DLD1 (cell line): Measurements from ENCODE around the gene CCSER1.
"Not testable (repeated sequence)": the region's sequence is repeated elsewhere in the genome, so short reads cannot be mapped to it uniquely, and the experiment has no call there.

Experiments used
- in situ Hi-C: cut with HindIII; loops from 2 replicates; pipeline ENCODE4 v1.10.0; 2017; ENCODE audit warnings: low sequenced_read_pairs

CCSER1 gene

GRCh38 chr4:90798948-90799347 is 671.8 kb downstream of the CCSER1 start:
- in situ Hi-C loops, result no loop called here

- in situ Hi-C loops, result no loop called here
These were observed 672.7 kb downstream of the CCSER1 start for GRCh38 chr4:90799895-90800294.

GRCh38 chr4:90815569-90815968 is 688.4 kb downstream of the CCSER1 start:
- in situ Hi-C loops, result no loop called here

- in situ Hi-C loops, result no loop called here
These were observed 689.6 kb downstream of the CCSER1 start for GRCh38 chr4:90816754-90817153.

GRCh38 chr4:90824266-90825150 is 697.3 kb downstream of the CCSER1 start:
- in situ Hi-C loops, result no loop called here

GRCh38 chr4:90825849-90826248 is 698.7 kb downstream of the CCSER1 start:
- in situ Hi-C loops, result no loop called here

GRCh38 chr4:90833706-90834105 is 706.5 kb downstream of the CCSER1 start:
- in situ Hi-C loops, result no loop called here

- in situ Hi-C loops, result no loop called here
These were observed 710.0 kb downstream of the CCSER1 start for GRCh38 chr4:90837241-90837640.

GRCh38 chr4:90838859-90839258 is 711.7 kb downstream of the CCSER1 start:
- in situ Hi-C loops, result not testable (repeated sequence)

GRCh38 chr4:90840291-90840690 is 713.1 kb downstream of the CCSER1 start:
- in situ Hi-C loops, result no loop called here

GRCh38 chr4:90840828-90841227 is 713.6 kb downstream of the CCSER1 start:
- in situ Hi-C loops, result no loop called here

GRCh38 chr4:90841676-90842075 is 714.5 kb downstream of the CCSER1 start:
- in situ Hi-C loops, result no loop called here

- in situ Hi-C loops, result no loop called here
These were observed 715.8 kb downstream of the CCSER1 start for GRCh38 chr4:90842960-90843359.

GRCh38 chr4:90844241-90844640 is 717.0 kb downstream of the CCSER1 start:
- in situ Hi-C loops, result no loop called here

GRCh38 chr4:90845777-90846176 is 718.6 kb downstream of the CCSER1 start:
- in situ Hi-C loops, result no loop called here

GRCh38 chr4:90852237-90852636 is 725.0 kb downstream of the CCSER1 start:
- in situ Hi-C loops, result no loop called here

- in situ Hi-C loops, result no loop called here
These were observed 727.9 kb downstream of the CCSER1 start for GRCh38 chr4:90855111-90855510.

GRCh38 chr4:90857081-90857820 is 730.1 kb downstream of the CCSER1 start:
- in situ Hi-C loops, result no loop called here

- in situ Hi-C loops, result no loop called here
These were observed 748.6 kb downstream of the CCSER1 start for GRCh38 chr4:90875791-90876190.

- in situ Hi-C loops, result no loop called here
These were observed 749.1 kb downstream of the CCSER1 start for GRCh38 chr4:90876296-90876695.

GRCh38 chr4:90883519-90883918 is 756.3 kb downstream of the CCSER1 start:
- in situ Hi-C loops, result no loop called here

GRCh38 chr4:90888571-90888970 is 761.4 kb downstream of the CCSER1 start:
- in situ Hi-C loops, result no loop called here
